Measurements from ENCODE around the gene DSCAM.

DSCAM gene

GRCh38 chr21:40639616-40640194 lies 207.3 kb downstream of the DSCAM start:
- H3K27me3 ChIP-seq = no peaks in the 10 kb centered on the region
- no peak overlapping the region for H3K27ac ChIP-seq
- H3K9ac ChIP-seq = no peak overlapping the region
- H3K4me1 ChIP-seq = no peaks in the 10 kb centered on the region
- no peak overlapping the region for H3K4me2 ChIP-seq
- H3K9me3 ChIP-seq (replicated peaks in 1 of 11) = peaks cover 0 to 15% (median 12%) of the 10 kb centered on the region in 11 experiments; a peak in 19 of 22 replicates
- no peaks in the 10 kb centered on the region for H3K36me3 ChIP-seq
- TF ChIP-seq Cebpa-rat (IDR thresholded peaks at IDR 0.05) = no peak
- H3K4me3 ChIP-seq = no peak overlapping the region
- H4K20me1 ChIP-seq = no peaks in the 10 kb centered on the region

DNA sequence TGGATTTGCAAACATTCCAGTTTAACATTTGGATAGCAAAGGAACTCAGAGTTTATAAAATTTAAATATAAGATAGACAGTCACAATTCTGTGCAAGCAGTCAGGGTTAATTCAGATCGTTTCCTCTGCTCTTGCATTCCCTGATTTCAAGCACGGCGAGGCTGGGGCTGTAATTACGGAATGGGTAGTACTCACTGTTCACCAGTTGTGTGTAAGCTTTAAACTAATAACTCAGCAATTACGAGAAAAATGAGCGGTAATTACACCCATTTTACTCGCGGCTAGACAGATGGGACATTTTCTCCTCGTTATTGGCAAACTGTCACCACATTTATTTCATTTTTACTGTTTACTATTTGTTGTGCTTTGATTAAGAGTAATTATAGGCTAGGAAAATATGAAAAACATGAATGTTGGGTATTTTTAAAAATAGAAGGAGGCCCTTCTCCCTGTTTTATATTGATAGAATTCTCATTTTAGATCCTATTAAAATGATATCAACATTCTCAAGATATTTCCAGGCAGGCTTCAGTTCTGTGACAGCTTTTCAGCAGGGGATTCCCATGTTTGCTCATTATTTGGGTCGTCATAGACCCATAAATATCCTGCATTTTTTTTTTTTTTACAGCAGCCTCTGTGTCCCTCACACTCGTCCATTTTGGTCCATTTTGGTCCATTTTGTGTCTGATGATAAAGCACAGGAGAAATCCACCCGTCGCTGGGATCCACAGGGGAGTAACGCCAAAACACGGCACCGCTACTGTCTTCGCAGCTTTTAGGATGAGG lies 208.3 kb downstream of the DSCAM start:
- no peak overlapping the region for H3K27ac ChIP-seq
- H3K4me3 ChIP-seq = no peak overlapping the region
- no peaks in the 10 kb centered on the region for H3K27me3 ChIP-seq
- peaks cover 0 to 5% (median 1%) of the 10 kb centered on the region in 11 experiments; a peak in 11 of 22 replicates for H3K9me3 ChIP-seq (replicated peaks in 1 of 11)
- no peak for TF ChIP-seq Cebpa-rat (IDR thresholded peaks at IDR 0.05)
- H3K36me3 ChIP-seq = no peaks in the 10 kb centered on the region
- H3K9ac ChIP-seq = no peak overlapping the region
- H3K4me2 ChIP-seq = no peak overlapping the region
- H3K4me1 ChIP-seq = no peaks in the 10 kb centered on the region
- no peaks in the 10 kb centered on the region for H4K20me1 ChIP-seq

- no peak overlapping the region for H3K27ac ChIP-seq
- H4K20me1 ChIP-seq = no peaks in the 10 kb centered on the region
- H3K4me2 ChIP-seq = no peak overlapping the region
- no peak overlapping the region for H3K9ac ChIP-seq
- no peaks in the 10 kb centered on the region for H3K9me3 ChIP-seq (replicated peaks in 1 of 11)
- no peak for TF ChIP-seq Cebpa-rat (IDR thresholded peaks at IDR 0.05)
- H3K4me1 ChIP-seq = no peaks in the 10 kb centered on the region
- no peak overlapping the region for H3K4me3 ChIP-seq
- no peaks in the 10 kb centered on the region for H3K27me3 ChIP-seq
- H3K36me3 ChIP-seq = no peaks in the 10 kb centered on the region
These were observed 210.9 kb downstream of the DSCAM start for GRCh38 chr21:40636026-40636425.

DNA sequence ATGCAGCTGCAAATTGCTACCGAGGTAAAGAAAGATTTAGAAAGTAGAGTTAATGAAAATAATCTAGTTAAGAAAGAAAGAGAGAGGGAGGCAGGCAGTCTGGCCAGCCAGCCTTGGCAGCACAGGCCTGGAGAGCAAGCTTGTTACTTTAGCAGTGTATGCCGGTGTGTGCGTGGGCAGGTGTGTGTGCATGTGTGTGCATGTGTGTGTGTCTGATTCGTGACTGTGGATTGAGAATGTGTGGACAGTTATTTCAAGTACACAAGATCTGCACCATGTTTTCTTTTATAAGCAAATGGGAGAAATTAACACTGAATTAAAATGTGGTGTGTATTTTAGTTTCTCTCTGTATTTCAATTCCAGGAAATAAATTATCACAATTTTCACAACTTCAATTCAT lies 211.6 kb downstream of the DSCAM start:
- no peaks in the 10 kb centered on the region for H4K20me1 ChIP-seq
- no peak overlapping the region for H3K27ac ChIP-seq
- no peaks in the 10 kb centered on the region for H3K27me3 ChIP-seq
- no peak overlapping the region for H3K4me3 ChIP-seq
- H3K9ac ChIP-seq = no peak overlapping the region
- no peak for TF ChIP-seq Cebpa-rat (IDR thresholded peaks at IDR 0.05)
- H3K4me2 ChIP-seq = no peak overlapping the region
- H3K9me3 ChIP-seq (replicated peaks in 1 of 11) = no peaks in the 10 kb centered on the region
- peaks cover 0 to 6% (median 0%) of the 10 kb centered on the region in 10 experiments; a peak in 7 of 20 replicates for H3K4me1 ChIP-seq
- no peaks in the 10 kb centered on the region for H3K36me3 ChIP-seq

GRCh38 chr21:40634141-40634540 lies 212.8 kb downstream of the DSCAM start:
- no peaks in the 10 kb centered on the region for H3K27me3 ChIP-seq
- H3K4me2 ChIP-seq = no peak overlapping the region
- H3K36me3 ChIP-seq = no peaks in the 10 kb centered on the region
- H3K27ac ChIP-seq = no peak overlapping the region
- TF ChIP-seq Cebpa-rat (IDR thresholded peaks at IDR 0.05) = no peak
- H3K4me3 ChIP-seq = no peak overlapping the region
- H3K4me1 ChIP-seq = peaks cover 0 to 18% (median 3%) of the 10 kb centered on the region in 10 experiments; a peak in 8 of 20 replicates
- H3K9ac ChIP-seq = no peak overlapping the region
- H3K9me3 ChIP-seq (replicated peaks in 1 of 11) = no peaks in the 10 kb centered on the region
- H4K20me1 ChIP-seq = no peaks in the 10 kb centered on the region

DNA sequence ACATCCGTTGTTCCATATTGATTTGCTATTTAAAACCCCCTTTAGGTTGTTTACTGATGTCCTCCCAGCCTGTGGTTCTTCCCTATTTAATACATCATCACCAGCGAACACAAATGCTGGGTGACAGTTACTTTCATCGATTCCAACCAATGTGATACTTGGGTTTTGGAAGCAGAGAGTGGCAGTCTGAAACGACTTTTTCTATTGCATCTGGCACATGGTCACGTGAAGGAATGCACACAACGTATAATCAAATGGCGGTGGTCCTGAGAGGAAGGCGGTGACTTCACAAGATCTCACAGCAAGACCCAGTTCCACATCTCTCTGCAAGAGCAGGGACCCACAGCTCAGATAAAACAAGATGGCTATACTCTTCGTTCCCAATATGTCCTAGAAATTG lies 213.9 kb downstream of the DSCAM start:
- H3K27me3 ChIP-seq = no peaks in the 10 kb centered on the region
- no peak overlapping the region for H3K27ac ChIP-seq
- H3K9ac ChIP-seq = no peak overlapping the region
- peaks cover 0 to 18% (median 3%) of the 10 kb centered on the region in 10 experiments; a peak in 8 of 20 replicates for H3K4me1 ChIP-seq
- H3K9me3 ChIP-seq (replicated peaks in 1 of 11) = no peaks in the 10 kb centered on the region
- H3K4me2 ChIP-seq = no peak overlapping the region
- H4K20me1 ChIP-seq = no peaks in the 10 kb centered on the region
- no peak for TF ChIP-seq Cebpa-rat (IDR thresholded peaks at IDR 0.05)
- H3K36me3 ChIP-seq = no peaks in the 10 kb centered on the region
- H3K4me3 ChIP-seq = no peak overlapping the region

DNA sequence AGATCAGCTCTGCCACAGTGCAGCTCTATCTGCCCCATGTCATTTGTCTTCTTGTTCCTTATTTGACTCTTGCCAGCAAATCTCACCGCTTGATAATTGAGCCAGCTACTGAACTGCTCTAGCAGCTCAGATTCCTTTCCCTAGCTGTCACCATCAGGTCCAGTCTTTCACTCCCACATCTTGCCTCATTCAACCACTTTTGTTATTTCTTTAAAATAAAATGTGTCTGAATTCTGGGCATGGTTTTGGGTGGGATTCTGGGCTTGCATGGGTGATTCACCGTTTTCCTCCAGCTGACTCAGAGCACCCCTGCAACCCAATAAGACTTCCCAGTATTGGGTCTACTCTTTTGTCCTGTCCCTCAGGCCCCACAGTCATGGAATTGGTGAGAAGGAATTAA lies 215.7 kb downstream of the DSCAM start:
- TF ChIP-seq Cebpa-rat (IDR thresholded peaks at IDR 0.05) = no peak
- Histone ChIP-seq H3K4me1 (peaks cover 0 to 18% (median 3%) of the 10 kb centered on the region in 10 experiments; a peak in 8 of 20 replicates), H4K20me1 (no peaks in the 10 kb centered on the region), H3K9ac (no peak overlapping the region), H3K9me3 (replicated peaks in 1 of 11) (no peaks in the 10 kb centered on the region), H3K27ac (no peak overlapping the region), H3K36me3 (no peaks in the 10 kb centered on the region), H3K4me2 (peak overlapping the region in 1 of 11 experiments; percentile 0; a peak in 1 of 22 replicates), H3K27me3 (no peaks in the 10 kb centered on the region), H3K4me3 (no peak overlapping the region)

GRCh38 chr21:40625991-40626390 lies 221.0 kb downstream of the DSCAM start:
- TF ChIP-seq Cebpa-rat (IDR thresholded peaks at IDR 0.05) = peak; percentile 42 to 86 (median 71); a peak in 14 of 22 replicates
- no peak overlapping the region for H3K4me3 ChIP-seq
- no peaks in the 10 kb centered on the region for H3K9me3 ChIP-seq (replicated peaks in 1 of 11)
- H3K9ac ChIP-seq = no peak overlapping the region
- no peaks in the 10 kb centered on the region for H4K20me1 ChIP-seq
- H3K4me1 ChIP-seq = peaks cover 0 to 18% (median 3%) of the 10 kb centered on the region in 10 experiments; a peak in 8 of 20 replicates
- H3K27me3 ChIP-seq = no peaks in the 10 kb centered on the region
- H3K4me2 ChIP-seq = peak overlapping the region in 1 of 11 experiments; percentile 38; a peak in 1 of 22 replicates
- no peaks in the 10 kb centered on the region for H3K36me3 ChIP-seq
- no peak overlapping the region for H3K27ac ChIP-seq

GRCh38 chr21:40623528-40623927 lies 223.4 kb downstream of the DSCAM start:
- Histone ChIP-seq H3K36me3 (no peaks in the 10 kb centered on the region), H3K9ac (no peak overlapping the region), H3K4me2 (no peak overlapping the region), H3K9me3 (replicated peaks in 1 of 11) (no peaks in the 10 kb centered on the region), H3K27ac (no peak overlapping the region), H3K4me1 (no peaks in the 10 kb centered on the region), H4K20me1 (no peaks in the 10 kb centered on the region), H3K27me3 (no peaks in the 10 kb centered on the region), H3K4me3 (no peak overlapping the region)
- TF ChIP-seq Cebpa-rat (IDR thresholded peaks at IDR 0.05) = no peak

All from BLaER1 treated with 17β-estradiol and CSF1 and Interleukin-3, amounts not matched to agents 10 nM and 100 nM (cell line).